ENCODE measurements around the gene A1BG. TPM values are rescaled to one million over a fixed set of nuclear protein-coding genes. Genes with fewer than 3 reads are reported as not detected.

A1BG gene
- total RNA-seq, 2 experiments from 2014 or later, result 35.2 to 36.2 TPM

- H3K4me3 Mint-ChIP-seq, result no peak overlapping the region
- intact Hi-C loops (cut with micrococcal nuclease), result no loop called here
- H3K27ac Mint-ChIP-seq, result no peak overlapping the region
- H3K4me1 Mint-ChIP-seq (ENCODE audit: low read depth), result peaks cover 18% of the 10 kb centered on the region
- H3K36me3 Mint-ChIP-seq (ENCODE audit: low read depth), result peaks cover 6% of the 10 kb centered on the region
- no peak for TF ChIP-seq CTCF (IDR thresholded peaks at IDR 0.05)
- no peaks in the 10 kb centered on the region for H3K27me3 Mint-ChIP-seq
- ATAC-seq (no peak), DNase-seq (no peak)
- no peaks in the 10 kb centered on the region for H3K9me3 Mint-ChIP-seq
- ChIA-PET CTCF (no interaction called here), POLR2A (interaction anchor here (7.2 kb wide), 1 partner anchor 12 kb away, joined by 45 read pairs; the partner anchor contains the start of gene RPS5)
Measured at GRCh38 chr19:58399903-58400302, 46.6 kb upstream of the A1BG start.

GRCh38 chr19:58398545-58398944, 45.3 kb upstream of the A1BG start:
- TF ChIP-seq CTCF (IDR thresholded peaks at IDR 0.05), result no peak
- Mint-ChIP-seq H3K27me3 (no peaks in the 10 kb centered on the region), H3K9me3 (no peaks in the 10 kb centered on the region), H3K27ac (no peak overlapping the region), H3K4me1 (ENCODE audit: low read depth) (peaks cover 16% of the 10 kb centered on the region), H3K36me3 (ENCODE audit: low read depth) (peaks cover 18% of the 10 kb centered on the region), H3K4me3 (no peak overlapping the region)
- ChIA-PET CTCF (no interaction called here), POLR2A (interaction anchor here (0.8 to 7.2 kb wide), 2 partner anchors 11 to 69 kb away, joined by 3 to 45 read pairs; partner anchors contain the start of gene RPS5)
- ATAC-seq, result no peak
- DNase-seq, result no peak
- intact Hi-C loops (cut with micrococcal nuclease), result no loop called here

GRCh38 chr19:58398087-58398486, 44.8 kb upstream of the A1BG start:
- intact Hi-C loops (cut with micrococcal nuclease), result no loop called here
- Mint-ChIP-seq H3K27ac (no peak overlapping the region), H3K4me3 (no peak overlapping the region), H3K9me3 (no peaks in the 10 kb centered on the region), H3K27me3 (no peaks in the 10 kb centered on the region), H3K36me3 (ENCODE audit: low read depth) (peaks cover 21% of the 10 kb centered on the region), H3K4me1 (ENCODE audit: low read depth) (peaks cover 14% of the 10 kb centered on the region)
- DNase-seq (no peak), ATAC-seq (no peak)
- CTCF ChIA-PET, result no interaction called here
- POLR2A ChIA-PET, result interaction anchor here (0.8 to 7.2 kb wide), 5 partner anchors 11 to 69 kb away, joined by 3 to 45 read pairs (median 3); partner anchors contain the start of genes RPS5 and ZNF837
- no peak for TF ChIP-seq CTCF (IDR thresholded peaks at IDR 0.05)

GRCh38 chr19:58397533-58398037, 44.3 kb upstream of the A1BG start:
- no peaks in the 10 kb centered on the region for H3K9me3 Mint-ChIP-seq
- ATAC-seq (no peak), DNase-seq (no peak)
- no peaks in the 10 kb centered on the region for H3K27me3 Mint-ChIP-seq
- intact Hi-C loops (cut with micrococcal nuclease), result no loop called here
- H3K4me3 Mint-ChIP-seq, result no peak overlapping the region
- ChIA-PET POLR2A (interaction anchor here (0.9 to 7.2 kb wide), 4 partner anchors 10 to 33 kb away, joined by 3 to 45 read pairs (median 4); partner anchors contain the start of genes RPS5 and ZNF837), CTCF (no interaction called here)
- peaks cover 26% of the 10 kb centered on the region for H3K36me3 Mint-ChIP-seq (ENCODE audit: low read depth)
- H3K27ac Mint-ChIP-seq, result no peak overlapping the region
- peaks cover 16% of the 10 kb centered on the region for H3K4me1 Mint-ChIP-seq (ENCODE audit: low read depth)
- TF ChIP-seq CTCF (IDR thresholded peaks at IDR 0.05), result no peak

GRCh38 chr19:58396691-58397532, 43.6 kb upstream of the A1BG start:
- no peak for TF ChIP-seq CTCF (IDR thresholded peaks at IDR 0.05)
- Mint-ChIP-seq H3K27ac (no peak overlapping the region), H3K4me1 (ENCODE audit: low read depth) (peaks cover 18% of the 10 kb centered on the region), H3K4me3 (no peak overlapping the region), H3K36me3 (ENCODE audit: low read depth) (peaks cover 31% of the 10 kb centered on the region), H3K27me3 (no peaks in the 10 kb centered on the region), H3K9me3 (no peaks in the 10 kb centered on the region)
- intact Hi-C loops (cut with micrococcal nuclease), result no loop called here
- POLR2A ChIA-PET, result interaction anchor here (0.6 to 7.2 kb wide), 7 partner anchors 9 to 47 kb away, joined by 3 to 45 read pairs (median 4); partner anchors contain the start of genes RPS5, ZNF497 and ZNF837
- ATAC-seq, result no peak
- DNase-seq, result no peak
- CTCF ChIA-PET, result no interaction called here

Data from activated CD8-positive, alpha-beta T cell treated with anti-CD3 and anti-CD28 coated beads for 36 hours (primary cell).